Mesothelial cell of epicardium (in vitro differentiated cells): ENCODE data around the gene TM4SF4. TPM values are rescaled to one million over a fixed set of nuclear protein-coding genes. Genes with fewer than 3 reads are reported as not detected.

ENCODE experiments used
- DNase-seq, 2 experiments: peaks; one replicate each; pipeline ENCODE4 v3.0.0; 2021; ENCODE audit warnings: low spot score in 2 of 2; ENCODE audit not compliant: unreplicated experiment in 2 of 2
- H3K27ac Mint-ChIP-seq: 2 replicates; pipeline ENCODE4 v1.8.0; 2021; ENCODE audit warnings: mixed read lengths
- H3K27me3 Mint-ChIP-seq: 2 replicates; pipeline ENCODE4 v1.8.0; 2021; ENCODE audit warnings: low read depth, mixed read lengths
- H3K36me3 Mint-ChIP-seq: 2 replicates; pipeline ENCODE4 v1.8.0; 2021; ENCODE audit warnings: mixed read lengths
- H3K4me1 Mint-ChIP-seq: 2 replicates; pipeline ENCODE4 v1.8.0; 2021; ENCODE audit warnings: mixed read lengths
- H3K4me3 Mint-ChIP-seq: 2 replicates; pipeline ENCODE4 v1.8.0; 2021; ENCODE audit warnings: mild to moderate bottlenecking, moderate library complexity, mixed read lengths
- H3K9me3 Mint-ChIP-seq: 2 replicates; pipeline ENCODE4 v1.8.0; 2021; ENCODE audit warnings: mixed read lengths
- CTCF ChIP-seq: fragments of 200-600 bp; sonication (generic); IDR thresholded peaks from one replicate; pipeline ENCODE4 v1.5.0; 2021; ENCODE audit warnings: antibody characterized with exemption; ENCODE audit not compliant: unreplicated experiment
- total RNA-seq: library from RNA; stranded (reverse); gene quantifications from 3 replicates; pipeline ENCODE4 v1.2.1, GENCODE V29; 2021

The TM4SF4 gene
- total RNA-seq, 1 donor from 2014 or later, result 0.34 TPM

DNA sequence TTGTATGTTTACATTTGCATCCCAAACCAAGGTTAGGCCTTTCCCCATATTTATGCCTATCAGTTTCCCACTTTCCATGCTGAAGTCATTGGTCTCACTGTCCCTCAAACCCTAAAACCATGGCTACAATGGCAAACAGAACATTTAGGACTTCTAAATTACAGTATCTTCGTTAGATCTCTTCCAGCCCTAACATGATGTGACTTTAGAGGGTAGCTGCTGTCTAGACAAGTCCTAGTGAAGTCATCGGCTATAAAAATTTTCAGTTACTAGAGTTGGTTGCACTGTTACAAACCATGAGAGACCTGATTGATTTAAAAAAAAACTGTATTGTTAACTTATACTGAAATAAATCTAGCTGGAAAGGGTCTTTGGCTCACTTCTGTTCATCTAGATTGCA lies 54.6 kb downstream of the TM4SF4 start:
- no peaks in the 10 kb centered on the region for H3K27me3 Mint-ChIP-seq

DNA sequence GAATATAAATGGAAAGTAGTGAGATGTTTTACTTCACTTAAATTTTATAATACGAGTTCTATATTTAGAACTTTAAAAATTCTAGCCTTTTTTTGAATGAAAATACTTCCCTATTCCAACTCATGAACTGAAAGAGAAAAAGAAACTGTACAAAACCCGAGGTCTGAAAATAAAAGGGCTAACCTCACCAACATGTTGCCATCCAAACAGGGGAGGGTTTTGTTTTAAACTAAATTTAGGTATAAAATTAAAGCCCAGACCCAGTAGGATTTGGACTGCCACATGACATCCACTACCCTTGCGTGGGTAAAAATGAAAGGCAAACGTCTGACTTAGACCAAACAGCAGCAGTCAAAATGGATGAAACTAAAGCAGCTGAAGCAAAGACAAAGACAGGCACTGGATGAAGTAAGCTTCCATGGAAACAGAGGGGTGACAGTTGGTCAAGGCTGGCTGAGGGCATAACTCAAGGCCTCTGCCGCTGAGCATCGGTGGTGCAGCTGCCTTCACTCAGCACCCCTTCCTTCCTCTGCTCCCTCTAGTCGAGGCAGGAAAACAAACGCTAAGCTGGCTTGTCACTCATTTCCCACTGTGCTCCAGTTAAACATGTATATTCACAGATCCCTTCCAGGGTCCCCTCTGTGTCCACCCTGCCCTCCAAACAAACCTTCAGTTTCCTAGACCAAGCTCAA lies 58.1 kb downstream of the TM4SF4 start:
- Mint-ChIP-seq H3K36me3 (peaks cover 2% of the 10 kb centered on the region), H3K27me3 (no peaks in the 10 kb centered on the region), H3K4me1 (peaks cover 60% of the 10 kb centered on the region), H3K9me3 (no peaks in the 10 kb centered on the region), H3K27ac (peak overlapping the region; percentile 53), H3K4me3 (no peak overlapping the region)
- TF ChIP-seq CTCF, result no peak
- DNase-seq, result no peak

More for the DNA sequence above, 54.6 kb downstream of the TM4SF4 start:
- Mint-ChIP-seq H3K27ac (peak overlapping the region; percentile 6), H3K36me3 (peaks cover 19% of the 10 kb centered on the region), H3K9me3 (no peaks in the 10 kb centered on the region), H3K4me3 (no peak overlapping the region), H3K4me1 (peaks cover 27% of the 10 kb centered on the region)
- DNase-seq, result no peak
- TF ChIP-seq CTCF, result no peak

DNA sequence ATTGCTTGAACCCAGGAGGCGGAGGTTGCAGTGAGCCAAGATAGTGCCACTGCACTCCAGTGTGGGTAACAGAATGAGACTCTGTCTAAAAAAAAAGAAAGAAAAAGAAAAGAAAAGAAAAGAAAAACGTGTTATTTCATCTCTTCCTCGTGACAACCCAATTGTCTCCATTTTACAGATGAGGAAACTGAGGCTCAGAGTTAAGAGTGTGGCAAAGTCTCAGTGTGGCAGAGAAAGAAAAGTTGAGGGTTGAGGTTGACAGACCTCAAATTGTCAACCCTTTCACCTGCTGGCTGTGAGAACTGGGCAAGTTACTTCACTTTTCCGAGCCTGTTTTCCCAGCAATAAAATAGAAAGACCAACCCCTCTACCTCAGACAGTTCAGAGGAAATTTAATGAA lies 59.6 kb downstream of the TM4SF4 start:
- Mint-ChIP-seq H3K27me3 (no peaks in the 10 kb centered on the region), H3K9me3 (no peaks in the 10 kb centered on the region), H3K4me1 (peaks cover 60% of the 10 kb centered on the region), H3K27ac (peak overlapping the region; percentile 81), H3K36me3 (peaks cover 2% of the 10 kb centered on the region), H3K4me3 (no peak overlapping the region)
- no peak for TF ChIP-seq CTCF
- no peak for DNase-seq

DNA sequence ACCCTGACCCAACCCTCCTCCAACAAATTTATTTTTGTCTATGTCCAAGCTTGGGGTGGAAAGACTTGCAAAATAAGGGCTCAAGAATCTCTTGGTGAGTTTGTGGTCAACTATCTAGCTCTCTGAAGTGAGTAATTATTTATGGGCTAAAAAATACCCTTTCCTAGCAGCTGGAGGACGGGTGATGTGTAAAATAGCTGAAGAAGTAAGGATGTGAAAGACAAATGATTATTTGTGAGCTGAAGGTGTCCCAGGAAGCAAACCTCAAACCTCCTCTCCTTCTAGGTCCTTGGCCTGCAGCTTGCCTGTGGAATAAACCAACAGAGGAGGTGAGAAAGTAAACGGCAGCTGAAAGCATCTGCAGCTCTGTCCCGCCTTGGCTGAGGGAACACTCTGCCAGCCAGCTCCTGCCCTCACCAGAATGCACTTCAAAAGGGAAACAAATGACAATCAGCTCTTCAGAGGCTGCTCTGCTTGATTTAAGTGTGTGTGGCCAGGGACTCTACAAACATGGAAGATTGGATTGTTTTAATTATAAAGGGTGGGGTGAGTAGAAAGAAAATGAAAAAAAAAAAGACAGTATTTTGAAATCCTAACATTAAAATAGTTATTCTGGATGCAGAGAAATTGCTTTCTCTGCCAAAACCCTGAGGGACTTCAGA lies 60.3 kb downstream of the TM4SF4 start:
- Mint-ChIP-seq H3K4me1 (peaks cover 66% of the 10 kb centered on the region), H3K36me3 (peaks cover 2% of the 10 kb centered on the region), H3K9me3 (no peaks in the 10 kb centered on the region), H3K27me3 (no peaks in the 10 kb centered on the region), H3K4me3 (no peak overlapping the region), H3K27ac (peak overlapping the region; percentile 81)
- TF ChIP-seq CTCF, result no peak
- DNase-seq, result no peak

GRCh38 chr3:149535333-149535685 lies 60.8 kb downstream of the TM4SF4 start:
- no peak for DNase-seq
- no peak for TF ChIP-seq CTCF
- Mint-ChIP-seq H3K27me3 (no peaks in the 10 kb centered on the region), H3K36me3 (peaks cover 2% of the 10 kb centered on the region), H3K4me1 (peaks cover 71% of the 10 kb centered on the region), H3K27ac (peak overlapping the region; percentile 81), H3K4me3 (no peak overlapping the region), H3K9me3 (no peaks in the 10 kb centered on the region)
